MCF 10A (cell line): ENCODE data around the gene CENPB. TPM values are rescaled to one million over a fixed set of nuclear protein-coding genes. Genes with fewer than 3 reads are reported as not detected.
A peak's percentile ranks its signal among the peaks of the same experiment; 100 is the strongest.

Source experiments
- BruUV-seq: library from RNA; stranded (reverse); fragments of 400-500 nt; replicated peaks from 2 replicates; lab custom pipeline; 2021; lab: Mats Ljungman, UMichigan
- CTCF ChIA-PET: fragments of 300-600 bp; sonication (Branson Sonifier 250); formaldehyde crosslinking; extraction: SDS; loops from one replicate; lab custom pipeline; 2021; ENCODE audit warnings: antibody characterized with exemption, inconsistent platforms; lab: Yijun Ruan, JAX
- POLR2A ChIA-PET: fragments of 300-600, 350-650 bp; sonication (Branson Sonifier 250); formaldehyde crosslinking; extraction: SDS; loops from one replicate; lab custom pipeline; 2020; ENCODE audit warnings: antibody characterized with exemption, inconsistent platforms; lab: Yijun Ruan, JAX
- DNase-seq: peaks from one replicate; pipeline ENCODE4 v3.0.0-alpha.2; 2018; ENCODE audit not compliant: unreplicated experiment
- H3K27ac Mint-ChIP-seq: one replicate; pipeline ENCODE4 v1.8.0; 2022; ENCODE audit warnings: mild to moderate bottlenecking, low read depth, mixed read lengths; ENCODE audit not compliant: unreplicated experiment
- H3K27me3 Mint-ChIP-seq: one replicate; pipeline ENCODE4 v1.8.0; 2022; ENCODE audit warnings: mixed read lengths; ENCODE audit not compliant: insufficient read depth, unreplicated experiment
- H3K36me3 Mint-ChIP-seq: one replicate; pipeline ENCODE4 v1.8.0; 2022; ENCODE audit warnings: mild to moderate bottlenecking, moderate library complexity, mixed read lengths; ENCODE audit not compliant: insufficient read depth, unreplicated experiment
- H3K4me1 Mint-ChIP-seq: one replicate; pipeline ENCODE4 v1.8.0; 2022; ENCODE audit warnings: mixed read lengths; ENCODE audit not compliant: insufficient read depth, unreplicated experiment
- H3K4me3 Mint-ChIP-seq: one replicate; pipeline ENCODE4 v1.8.0; 2022; ENCODE audit warnings: mild to moderate bottlenecking, moderate library complexity, mixed read lengths; ENCODE audit not compliant: unreplicated experiment
- H3K9me3 Mint-ChIP-seq: one replicate; pipeline ENCODE4 v1.8.0; 2022; ENCODE audit warnings: mixed read lengths; ENCODE audit not compliant: unreplicated experiment
- intact Hi-C: fragments of 100-400 bp; cut with micrococcal nuclease; formaldehyde crosslinking; loops from 2 replicates; pipeline ENCODE4 v1.14.1; 2022
- total RNA-seq: library from RNA; stranded (reverse); gene quantifications from 2 replicates; pipeline ENCODE4 v1.2.3, GENCODE V29; 2022
- TF ChIP-seq, protein P1 (sequence below): fragments of 200-600 bp; IDR thresholded peaks from one replicate; pipeline ENCODE4 v1.8.0; 2022; ENCODE audit warnings: antibody characterized with exemption, mild to moderate bottlenecking; ENCODE audit not compliant: unreplicated experiment

The CENPB gene
- total RNA-seq, 1 experiment from 2014 or later = 54.8 TPM

DNA sequence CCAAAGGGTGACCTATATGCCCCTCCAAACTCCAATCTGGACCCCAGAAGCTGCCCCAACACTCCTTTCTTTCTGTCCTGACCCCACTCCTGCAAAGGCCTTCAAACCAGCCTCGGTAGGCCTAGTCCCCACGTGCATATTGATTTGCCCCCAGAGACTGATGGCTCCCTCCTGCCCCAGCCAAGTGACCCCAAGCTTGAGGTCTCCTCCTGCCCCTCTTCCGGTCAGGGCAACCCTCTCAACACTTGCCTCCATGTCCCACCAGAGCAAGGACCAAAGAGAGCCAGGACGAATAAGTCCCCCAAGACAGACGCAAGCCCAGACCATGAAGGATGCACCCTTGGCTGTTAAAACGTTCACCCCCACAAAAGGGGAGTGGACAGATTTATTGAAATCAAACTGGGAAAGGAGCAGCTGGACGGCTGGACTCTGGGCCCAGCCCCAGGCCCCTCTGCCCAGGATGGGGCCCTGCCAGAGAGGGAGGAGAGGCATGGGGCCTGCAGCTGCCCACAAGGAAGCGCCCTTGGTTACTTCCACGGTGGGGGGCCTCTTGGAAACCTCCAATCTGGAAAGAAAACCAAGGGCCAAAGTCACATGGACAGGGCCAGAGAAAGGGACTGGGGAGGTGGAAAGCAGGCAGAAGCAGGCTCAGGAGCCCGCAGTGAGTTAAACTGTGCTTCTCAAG, 2.9 kb downstream of the CENPB start:
- Mint-ChIP-seq H3K4me3 (peak overlapping the region; percentile 31), H3K9me3 (no peaks in the 10 kb centered on the region), H3K27ac (peak overlapping the region; percentile 39), H3K4me1 (peaks cover 44% of the 10 kb centered on the region), H3K27me3 (no peaks in the 10 kb centered on the region), H3K36me3 (peaks cover 21% of the 10 kb centered on the region)
- ChIA-PET POLR2A (interaction anchor here (1.2 to 5.2 kb wide), 3 partner anchors 15 to 109 kb away, joined by 3 to 61 read pairs (median 7); partner anchors contain the start of gene ADISSP), CTCF (interaction anchor here (0.6 to 12.0 kb wide), 4 partner anchors 15 to 71 kb away, joined by 3 to 231 read pairs (median 14); partner anchors contain the start of genes ADISSP and AP5S1)
- no TSS peak for BruUV-seq
- intact Hi-C loops = loop anchor here (10.0 kb wide), 1 partner anchor 291 kb away; no protein-coding TSS in a partner anchor
- DNase-seq = no peak
- TF ChIP-seq, protein P1, sequence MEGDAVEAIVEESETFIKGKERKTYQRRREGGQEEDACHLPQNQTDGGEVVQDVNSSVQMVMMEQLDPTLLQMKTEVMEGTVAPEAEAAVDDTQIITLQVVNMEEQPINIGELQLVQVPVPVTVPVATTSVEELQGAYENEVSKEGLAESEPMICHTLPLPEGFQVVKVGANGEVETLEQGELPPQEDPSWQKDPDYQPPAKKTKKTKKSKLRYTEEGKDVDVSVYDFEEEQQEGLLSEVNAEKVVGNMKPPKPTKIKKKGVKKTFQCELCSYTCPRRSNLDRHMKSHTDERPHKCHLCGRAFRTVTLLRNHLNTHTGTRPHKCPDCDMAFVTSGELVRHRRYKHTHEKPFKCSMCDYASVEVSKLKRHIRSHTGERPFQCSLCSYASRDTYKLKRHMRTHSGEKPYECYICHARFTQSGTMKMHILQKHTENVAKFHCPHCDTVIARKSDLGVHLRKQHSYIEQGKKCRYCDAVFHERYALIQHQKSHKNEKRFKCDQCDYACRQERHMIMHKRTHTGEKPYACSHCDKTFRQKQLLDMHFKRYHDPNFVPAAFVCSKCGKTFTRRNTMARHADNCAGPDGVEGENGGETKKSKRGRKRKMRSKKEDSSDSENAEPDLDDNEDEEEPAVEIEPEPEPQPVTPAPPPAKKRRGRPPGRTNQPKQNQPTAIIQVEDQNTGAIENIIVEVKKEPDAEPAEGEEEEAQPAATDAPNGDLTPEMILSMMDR = no peak

DNA sequence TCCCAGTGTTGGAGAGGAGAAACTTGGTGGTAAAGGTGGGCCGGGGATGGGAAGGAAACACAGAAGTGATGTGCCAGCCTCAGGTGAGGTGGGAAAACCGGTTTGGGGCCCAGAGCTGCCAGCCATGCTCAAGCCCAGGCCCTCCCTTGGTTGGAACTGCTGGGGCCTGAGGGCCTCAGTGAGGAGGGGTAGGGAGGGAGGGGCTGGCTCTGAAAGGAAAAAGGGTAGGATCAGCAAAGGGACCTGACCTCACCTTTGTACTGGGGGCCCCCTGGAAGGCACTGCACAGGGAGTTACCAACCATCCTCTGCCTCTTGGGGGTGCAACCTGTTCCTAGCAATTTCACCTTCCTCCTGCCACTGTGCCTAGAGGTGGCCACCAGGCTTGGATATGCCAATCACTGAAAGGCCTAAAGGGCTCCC, 3.5 kb downstream of the CENPB start:
- Mint-ChIP-seq H3K4me3 (peak overlapping the region; percentile 31), H3K36me3 (peaks cover 21% of the 10 kb centered on the region)
- BruUV-seq = no TSS peak

DNA sequence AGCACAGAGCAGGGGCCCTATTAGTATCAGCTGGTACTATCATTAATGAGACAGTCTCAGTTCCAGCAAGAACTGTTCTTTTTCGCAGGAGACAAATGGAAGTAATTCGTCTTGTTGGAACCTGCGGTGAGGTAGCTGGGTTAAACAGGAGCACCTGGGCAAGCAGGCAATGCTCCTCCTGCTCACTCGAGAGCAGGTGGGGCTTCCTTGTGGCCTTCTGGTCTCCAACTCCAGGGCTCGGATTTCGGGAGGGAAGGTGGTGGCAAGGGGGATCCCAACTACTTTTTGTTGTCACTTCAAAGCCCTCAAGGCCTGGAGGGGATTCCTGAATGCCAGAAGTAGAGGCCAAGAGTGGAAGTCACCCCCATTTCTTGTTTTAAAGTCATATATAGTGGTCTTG, 3.9 kb downstream of the CENPB start:
- ChIA-PET POLR2A (interaction anchor here (0.6 to 2.0 kb wide), 3 partner anchors 14 to 326 kb away, joined by 3 to 15 read pairs (median 7); partner anchors contain the start of gene ADISSP), CTCF (interaction anchor here (1.2 to 12.0 kb wide), 6 partner anchors 14 to 93 kb away, joined by 3 to 231 read pairs (median 6); partner anchors contain the start of genes ADISSP and AP5S1)
- Mint-ChIP-seq H3K9me3 (no peaks in the 10 kb centered on the region), H3K4me1 (peaks cover 38% of the 10 kb centered on the region), H3K4me3 (peak overlapping the region; percentile 9), H3K27me3 (no peaks in the 10 kb centered on the region), H3K27ac (no peak overlapping the region), H3K36me3 (peaks cover 21% of the 10 kb centered on the region)
- BruUV-seq = no TSS peak
- intact Hi-C loops = loop anchor here (10.0 kb wide), 1 partner anchor 292 kb away; no protein-coding TSS in a partner anchor
- no peak for DNase-seq
- TF ChIP-seq, protein P1 = no peak

More for the DNA sequence above, 3.5 kb downstream of the CENPB start:
- Mint-ChIP-seq H3K9me3 (no peaks in the 10 kb centered on the region), H3K27ac (peak overlapping the region; percentile 39), H3K4me1 (peaks cover 41% of the 10 kb centered on the region), H3K27me3 (no peaks in the 10 kb centered on the region)
- no peak for DNase-seq
- intact Hi-C loops = loop anchor here (10.0 kb wide), 1 partner anchor 292 kb away; no protein-coding TSS in a partner anchor
- TF ChIP-seq, protein P1 = no peak
- ChIA-PET CTCF (interaction anchor here (0.6 to 12.0 kb wide), 8 partner anchors 14 to 92 kb away, joined by 3 to 231 read pairs (median 6); partner anchors contain the start of genes ADISSP and AP5S1), POLR2A (interaction anchor here (1.2 kb wide), 1 partner anchor 15 kb away, joined by 7 read pairs; the partner anchor contains the start of gene ADISSP)
